Measurements from ENCODE around the gene TBL3.
"Not testable (repeated sequence)": the region's sequence is repeated elsewhere in the genome, so short reads cannot be mapped to it uniquely, and the experiment has no call there.

Gene TBL3

GRCh38 chr16:2009791-2010510 is 38.1 kb downstream of the TBL3 start, which contains the start of gene ZNF598 (continued):
- TF ChIP-seq HOXC10 (CRISPR knock-in tag; IDR thresholded peaks at IDR 0.05) (no peak), ZNF701 (tag by site-specific recombination; IDR thresholded peaks at IDR 0.05) (no peak), RBAK (tag by site-specific recombination; IDR thresholded peaks at IDR 0.05) (no peak), ZNF155 (tag by site-specific recombination; IDR thresholded peaks at IDR 0.05) (no peak), AEBP2 (tag by site-specific recombination; IDR thresholded peaks at IDR 0.05; ENCODE audit: borderline replicate concordance) (no peak), ZNF837 (tag by site-specific recombination; IDR thresholded peaks at IDR 0.05) (no peak), ZBTB20 (tag by site-specific recombination; IDR thresholded peaks at IDR 0.05) (no peak)

- POLR2A ChIA-PET, result interaction anchor here (0.6 to 2.0 kb wide), 4 partner anchors 8 to 496 kb away, joined by 5 to 11 read pairs (median 6); partner anchors contain the start of genes RPS2 and TRAF7
- CTCF ChIA-PET, result interaction anchor here (0.9 to 2.5 kb wide), 6 partner anchors 8 to 142 kb away, joined by 3 to 11 read pairs (median 6); no protein-coding TSS in a partner anchor
- H3K4me1 ChIP-seq (ENCODE audit: control insufficient read depth, insufficient read depth, low read length), result peaks cover 27% of the 10 kb centered on the region
These were observed 39.9 kb downstream of the TBL3 start for GRCh38 chr16:2011726-2012125.

GRCh38 chr16:2013527-2013926 is 41.7 kb downstream of the TBL3 start:
- Histone ChIP-seq H3K36me3 (ENCODE audit: control insufficient read depth in 2 of 2, insufficient read depth in 1 of 2, low read length in 2 of 2) (peaks cover 0 to under 1% of the 10 kb centered on the region in 2 experiments; a peak in 1 of 3 replicates), H3K27ac (ENCODE audit: extremely low read depth, low read depth, low read length) (no peak overlapping the region), H3K4me1 (ENCODE audit: control insufficient read depth, insufficient read depth, low read length) (peaks cover 9% of the 10 kb centered on the region), H3K9me3 (ENCODE audit: control insufficient read depth, insufficient read depth, low read depth, low read length) (no peaks in the 10 kb centered on the region), H3K4me3 (ENCODE audit: low read depth, low read length) (no peak overlapping the region)
- TF ChIP-seq ZNF558 (tag by site-specific recombination; IDR thresholded peaks at IDR 0.05) (no peak), ZBTB7A (tag by site-specific recombination; IDR thresholded peaks at IDR 0.05; ENCODE audit: low read depth) (no peak), ZNF521 (tag by site-specific recombination; IDR thresholded peaks at IDR 0.05) (no peak), RBAK (tag by site-specific recombination; IDR thresholded peaks at IDR 0.05) (no peak), ZSCAN23 (tag by site-specific recombination; IDR thresholded peaks at IDR 0.05) (no peak), ZNF596 (tag by site-specific recombination; IDR thresholded peaks at IDR 0.05) (no peak), ZNF121 (tag by site-specific recombination; IDR thresholded peaks at IDR 0.05) (no peak), GLIS2 (tag by site-specific recombination; IDR thresholded peaks at IDR 0.05) (no peak), ZNF394 (tag by site-specific recombination; IDR thresholded peaks at IDR 0.05; ENCODE audit: borderline replicate concordance) (no peak), ZNF221 (tag by site-specific recombination; IDR thresholded peaks at IDR 0.05; ENCODE audit: borderline replicate concordance) (no peak), PRDM6 (tag by site-specific recombination; IDR thresholded peaks at IDR 0.05) (no peak), ZNF248 (tag by site-specific recombination; IDR thresholded peaks at IDR 0.05) (no peak), ZNF514 (tag by site-specific recombination; IDR thresholded peaks at IDR 0.05) (no peak), ZNF624 (tag by site-specific recombination; IDR thresholded peaks at IDR 0.05) (no peak), ZBTB26 (tag by site-specific recombination; optimal IDR thresholded peaks at IDR 0.05) (no peak), BCL11A (tag by site-specific recombination; IDR thresholded peaks at IDR 0.05; ENCODE audit: low read depth) (no peak), ZBTB20 (tag by site-specific recombination; IDR thresholded peaks at IDR 0.05) (no peak)
- ChIA-PET CTCF (interaction anchor here (1.1 to 2.5 kb wide), 3 partner anchors 9 to 138 kb away, joined by 3 to 11 read pairs (median 11); no protein-coding TSS in a partner anchor), POLR2A (interaction anchor here (1.9 kb wide), 1 partner anchor 49 kb away, joined by 5 read pairs; the partner anchor contains the start of gene RPS2)

More at GRCh38 chr16:2011726-2012125, 39.9 kb downstream of the TBL3 start:
- H3K4me3 ChIP-seq (ENCODE audit: low read depth, low read length); H3K27ac ChIP-seq (ENCODE audit: extremely low read depth, low read depth, low read length); H3K9me3 ChIP-seq (ENCODE audit: control insufficient read depth, insufficient read depth, low read depth, low read length): not testable (repeated sequence)
- peaks cover 0 to 14% of the 10 kb centered on the region in 2 experiments; a peak in 1 of 3 replicates for H3K36me3 ChIP-seq (ENCODE audit: control insufficient read depth in 2 of 2, insufficient read depth in 1 of 2, low read length in 2 of 2)
- peak; percentile 95 for TF ChIP-seq ZNF18 (tag by site-specific recombination; IDR thresholded peaks at IDR 0.05)

Measured in HEK293 (cell line).